HepG2 (cell line): Measurements from ENCODE around the gene EFEMP2. TPM values are rescaled to one million over a fixed set of nuclear protein-coding genes. Genes with fewer than 3 reads are reported as not detected.

Experiments used
- DZIP1 ChIP-seq: sonication (generic); formaldehyde crosslinking; IDR thresholded peaks from 2 replicates; pipeline ENCODE4 v1.5.0; 2020; ENCODE audit warnings: mild to moderate bottlenecking, missing genetic modification reagents
- ELF1 ChIP-seq: sonication (generic); formaldehyde crosslinking; IDR thresholded peaks from 2 replicates; pipeline ENCODE4 v1.4.0; 2020; ENCODE audit warnings: missing genetic modification reagents
- HMGA1 ChIP-seq: sonication (generic); formaldehyde crosslinking; conservative IDR thresholded peaks from 2 replicates; pipeline ENCODE4 v1.4.0; 2020; ENCODE audit warnings: missing genetic modification reagents
- HOXA5 ChIP-seq: sonication (generic); formaldehyde crosslinking; IDR thresholded peaks from 2 replicates; pipeline ENCODE4 v1.4.0; 2020; ENCODE audit warnings: missing genetic modification reagents
- KLF16 ChIP-seq, 2 experiments: sonication (generic) in 1 of 2; formaldehyde crosslinking in 1 of 2; IDR thresholded peaks; 2 replicates each; pipeline versions ENCODE4 v1.6.1 to v1.8.0; 2016 to 2023; ENCODE audit warnings: missing genetic modification reagents in 2 of 2, missing compliant biosample characterization in 1 of 2
- MXI1 ChIP-seq: IDR thresholded peaks from 3 replicates; pipeline ENCODE4 v1.6.1; 2012; ENCODE audit warnings: low read depth, low read length, inconsistent platforms, borderline replicate concordance
- NFE2 ChIP-seq: sonication (generic); formaldehyde crosslinking; IDR thresholded peaks from 2 replicates; pipeline ENCODE4 v1.4.0; 2020; ENCODE audit warnings: missing genetic modification reagents
- NFKBIZ ChIP-seq: IDR thresholded peaks from 2 replicates; pipeline ENCODE4 v1.6.1; 2018; ENCODE audit warnings: missing genetic modification reagents, missing compliant biosample characterization
- RFXAP ChIP-seq: sonication (generic); formaldehyde crosslinking; IDR thresholded peaks from 2 replicates; pipeline ENCODE4 v1.4.0; 2020; ENCODE audit warnings: missing genetic modification reagents, borderline replicate concordance
- SNAPC4 ChIP-seq: sonication (generic); formaldehyde crosslinking; IDR thresholded peaks from 2 replicates; pipeline ENCODE4 v1.4.0; 2020; ENCODE audit warnings: mild to moderate bottlenecking, missing genetic modification reagents
- SOX13 ChIP-seq, 3 experiments: fragments of 450-650 bp in 1 of 3; sonication (generic) in 1 of 3; formaldehyde crosslinking in 1 of 3; IDR thresholded peaks in 2 of 3; conservative IDR thresholded peaks in 1 of 3; 2 replicates each; pipeline versions ENCODE4 v1.5.0 to v1.6.1; 2016 to 2020; ENCODE audit warnings: antibody characterized with exemption in 1 of 3, mild to moderate bottlenecking in 1 of 3, missing compliant biosample characterization in 1 of 3, missing genetic modification reagents in 1 of 3, moderate library complexity in 1 of 3
- SP5 ChIP-seq: IDR thresholded peaks from 2 replicates; pipeline ENCODE4 v1.6.1; 2016; ENCODE audit warnings: low read depth, borderline replicate concordance
- SRSF4 ChIP-seq: fragments of 200-400 bp; formaldehyde crosslinking; IDR thresholded peaks from one replicate; pipeline ENCODE4 v1.6.1; 2018; ENCODE audit warnings: mild to moderate bottlenecking, low read depth, low read length, moderate library complexity; ENCODE audit not compliant: poor library complexity, severe bottlenecking
- THAP11 ChIP-seq: IDR thresholded peaks from 2 replicates; pipeline ENCODE4 v1.6.1; 2016; ENCODE audit warnings: missing biosample characterization, missing genetic modification reagents
- ZBTB37 ChIP-seq: sonication (generic); formaldehyde crosslinking; IDR thresholded peaks from 2 replicates; pipeline ENCODE4 v1.4.0; 2020; ENCODE audit warnings: mild to moderate bottlenecking, missing genetic modification reagents
- ZNF501 ChIP-seq: sonication (generic); formaldehyde crosslinking; IDR thresholded peaks from 2 replicates; pipeline ENCODE4 v1.5.1; 2020; ENCODE audit warnings: mild to moderate bottlenecking, moderate library complexity, missing genetic modification reagents
- ZNF614 ChIP-seq: IDR thresholded peaks from 2 replicates; pipeline ENCODE4 v1.6.1; 2018; ENCODE audit warnings: missing biosample characterization, missing genetic modification reagents, inconsistent platforms, borderline replicate concordance
- ZNF629 ChIP-seq: sonication (generic); formaldehyde crosslinking; conservative IDR thresholded peaks from 2 replicates; pipeline ENCODE4 v1.5.0; 2020; ENCODE audit warnings: missing genetic modification reagents
- ZNF792 ChIP-seq: IDR thresholded peaks from 2 replicates; pipeline ENCODE4 v1.6.1; 2016
- polyA plus RNA-seq, 8 experiments: library from polyadenylated mRNA; depleted of rRNA in 3 of 8; stranded (reverse) in 7 of 8; unstranded in 1 of 8; fragments of >200 nt; fragmentation: Illumina TruSeq in 4 of 8; extraction: Trizol in 4 of 8; gene quantifications; 2 replicates each; pipeline versions ENCODE4 v1.2.1 to v1.2.3, GENCODE V29; 2011 to 2016; ENCODE audit warnings: low read depth in 4 of 8, missing spikeins in 1 of 8, mixed read lengths in 1 of 8; ENCODE audit not compliant: insufficient read depth in 1 of 8
- total RNA-seq, 5 experiments: library from RNA; depleted of rRNA; stranded (reverse); fragments of >200 nt; fragmentation: Illumina TruSeq; extraction: Trizol; gene quantifications; 2 replicates each; pipeline ENCODE4 v1.2.3, GENCODE V29; 2016; ENCODE audit warnings: low read depth in 1 of 5

EFEMP2 gene
- total and polyA plus RNA-seq, 2 of the 13 experiments (the other 11 are each of a cell fraction or from before 2014, with no cell fraction given): 7.4 to 29.7 TPM

GRCh38 chr11:65856689-65857499, 15.7 kb downstream of the EFEMP2 start (continued):
- TF ChIP-seq ZBTB37 (CRISPR knock-in tag) (0 out of 2 replicates have a peak, but pooled peaks have one; percentile 25), NFE2 (CRISPR knock-in tag) (no peak), ELF1 (peak; percentile 79), SP5 (CRISPR knock-in tag) (peak; percentile 37; the same call in 1 of the 2 replicates), SRSF4 (no peak), DZIP1 (peak; percentile 44; the same call in 1 of the 2 replicates), THAP11 (CRISPR knock-in tag) (peak; percentile 82), ZNF629 (CRISPR knock-in tag) (0 out of 2 replicates have a peak, but pooled peaks have one; percentile 7), ZNF792 (CRISPR knock-in tag) (0 out of 2 replicates have a peak, but pooled peaks have one; percentile 11), ZNF614 (CRISPR knock-in tag) (0 out of 2 replicates have a peak, but pooled peaks have one; percentile 16), ZNF501 (CRISPR knock-in tag) (peak; percentile 55; the same call in 1 of the 2 replicates), RFXAP (CRISPR knock-in tag) (no peak), HOXA5 (CRISPR knock-in tag) (0 out of 2 replicates have a peak, but pooled peaks have one; percentile 40), MXI1 (peak; percentile 21; the same call in 1 of the 3 replicates), KLF16 (CRISPR knock-in tag; IDR thresholded peaks at IDR 0.05) (peak in 1 of 2 experiments; percentile 62; a peak in 2 of 4 replicates), NFKBIZ (CRISPR knock-in tag) (0 out of 2 replicates have a peak, but pooled peaks have one; percentile 44), SNAPC4 (CRISPR knock-in tag) (0 out of 2 replicates have a peak, but pooled peaks have one; percentile 49), SOX13 (IDR thresholded peaks at IDR 0.05) (no peak), SOX13 (CRISPR knock-in tag; conservative IDR thresholded peaks at IDR 0.05 in 1 of 2, IDR thresholded peaks at IDR 0.05 in 1 of 2) (peak in 1 of 2 experiments; percentile 12; a peak in 1 of 4 replicates), HMGA1 (CRISPR knock-in tag) (no peak)
